Skeletal muscle satellite cell (primary cell): ENCODE data around the gene PTPN13.

ENCODE experiments used
- H3K27me3 ChIP-seq: 2 replicates; pipeline ENCODE4 v1.7.0; 2013; ENCODE audit warnings: low read length; ENCODE audit not compliant: control insufficient read depth, insufficient read depth
- H3K36me3 ChIP-seq: 2 replicates; pipeline ENCODE4 v1.7.0; 2013; ENCODE audit warnings: mild to moderate bottlenecking, control low read depth, low read length; ENCODE audit not compliant: insufficient read depth
- H3K4me1 ChIP-seq: 2 replicates; pipeline ENCODE4 v1.7.0; 2013; ENCODE audit warnings: low read length; ENCODE audit not compliant: control insufficient read depth, insufficient read depth
- H3K4me2 ChIP-seq: 2 replicates; pipeline ENCODE4 v1.7.0; 2013; ENCODE audit warnings: mild to moderate bottlenecking, low read length
- H3K4me3 ChIP-seq: 2 replicates; pipeline ENCODE4 v1.7.0; 2013; ENCODE audit warnings: low read length
- H3K9ac ChIP-seq: 2 replicates; pipeline ENCODE4 v1.7.0; 2013; ENCODE audit warnings: mild to moderate bottlenecking, low read depth, low read length, moderate library complexity
- H3K9me3 ChIP-seq: replicated peaks from 2 replicates; pipeline ENCODE4 v1.7.0; 2013; ENCODE audit warnings: mild to moderate bottlenecking, control low read depth, low read length

PTPN13 gene

DNA sequence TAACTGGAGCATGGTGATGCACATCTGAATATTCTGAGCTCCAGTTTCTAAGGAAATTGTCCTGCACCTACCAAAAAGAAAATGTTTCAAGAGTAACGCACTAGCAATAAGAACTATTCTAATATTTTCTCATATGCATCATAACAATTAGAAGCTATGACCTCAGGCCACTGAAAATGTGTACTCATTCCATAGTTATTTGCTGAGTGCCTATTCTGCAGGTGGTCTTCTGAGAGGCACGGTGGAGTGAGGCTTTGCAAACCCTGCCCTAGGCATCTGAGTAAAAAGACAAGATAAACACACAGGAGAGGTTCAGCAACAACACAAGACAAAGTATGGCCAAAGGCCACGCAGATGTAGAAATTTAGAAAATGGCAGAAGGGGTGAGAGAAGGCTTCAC lies 231.4 kb downstream of the PTPN13 start:
- no peaks in the 10 kb centered on the region for H3K9me3 ChIP-seq
- no peak overlapping the region for H3K4me3 ChIP-seq
- H3K9ac ChIP-seq: no peak overlapping the region
- H3K27me3 ChIP-seq: no peaks in the 10 kb centered on the region
- no peak overlapping the region for H3K4me2 ChIP-seq
- no peaks in the 10 kb centered on the region for H3K36me3 ChIP-seq
- H3K4me1 ChIP-seq: peaks cover 1% of the 10 kb centered on the region

DNA sequence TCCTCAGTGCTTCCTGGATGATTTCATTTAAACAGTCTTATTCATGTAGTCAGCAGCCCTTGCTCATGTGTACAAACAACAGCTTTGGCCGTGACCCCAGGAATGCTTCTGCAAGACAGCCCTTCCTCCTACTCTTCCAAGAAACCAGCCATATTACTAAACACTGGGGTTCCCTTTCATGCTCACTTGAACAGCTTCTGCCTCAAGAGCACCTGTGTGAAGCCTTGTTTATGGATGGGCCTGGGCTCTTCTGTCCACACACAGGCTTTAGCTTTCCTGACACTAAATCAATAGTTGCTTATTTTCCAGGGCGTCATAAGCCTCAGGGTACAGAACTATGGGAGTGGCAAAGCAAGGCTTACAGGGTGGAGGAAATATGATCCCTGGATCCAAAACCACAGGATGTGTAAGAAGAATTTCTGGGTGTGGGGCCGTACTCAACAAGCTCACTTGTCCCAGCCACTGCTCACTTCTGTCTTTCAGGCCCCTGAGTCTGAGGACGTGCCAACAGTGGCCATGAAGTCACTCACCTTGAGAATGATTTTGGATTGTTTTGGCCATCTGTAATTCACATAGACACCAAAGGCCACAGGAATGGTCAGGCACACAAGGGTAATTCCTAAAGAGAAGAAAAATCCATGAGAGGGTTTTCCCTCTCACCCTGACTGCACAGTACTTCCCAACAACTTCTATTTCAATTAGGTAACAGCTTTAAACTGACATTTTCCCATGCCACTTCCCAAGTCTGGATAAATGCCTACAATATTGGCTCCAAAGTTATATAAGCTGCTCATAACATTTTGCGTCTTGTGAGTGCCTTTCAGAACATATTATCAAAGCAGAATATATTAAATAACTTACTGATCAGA lies 237.4 kb downstream of the PTPN13 start:
- Histone ChIP-seq H3K4me2 (peak overlapping the region; percentile 71), H3K27me3 (no peaks in the 10 kb centered on the region), H3K4me1 (peaks cover 17% of the 10 kb centered on the region), H3K9me3 (no peaks in the 10 kb centered on the region), H3K9ac (no peak overlapping the region), H3K36me3 (no peaks in the 10 kb centered on the region), H3K4me3 (peak overlapping the region; percentile 49)

DNA sequence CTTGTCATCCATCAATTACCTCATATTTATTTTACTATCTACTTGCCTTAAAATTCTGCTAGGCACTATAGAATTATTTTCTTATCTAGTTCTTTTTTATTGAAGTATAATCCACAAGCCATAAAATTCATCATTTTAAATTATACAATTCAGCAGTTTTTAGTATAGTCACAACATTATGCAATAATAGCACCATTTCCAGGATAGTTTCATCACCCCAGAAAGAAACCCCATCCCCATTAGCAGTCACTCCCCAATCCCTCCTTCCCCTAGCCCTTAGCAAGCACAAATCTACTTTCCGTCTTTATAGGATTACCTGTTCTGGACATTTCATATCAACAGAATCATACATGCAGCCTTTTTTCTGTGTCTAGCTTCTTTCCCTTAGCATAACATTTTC lies 239.5 kb downstream of the PTPN13 start:
- H3K4me3 ChIP-seq: no peak overlapping the region
- H3K4me2 ChIP-seq: no peak overlapping the region
- peaks cover 17% of the 10 kb centered on the region for H3K4me1 ChIP-seq
- H3K9me3 ChIP-seq: no peaks in the 10 kb centered on the region
- no peaks in the 10 kb centered on the region for H3K27me3 ChIP-seq
- no peak overlapping the region for H3K9ac ChIP-seq
- H3K36me3 ChIP-seq: no peaks in the 10 kb centered on the region

DNA sequence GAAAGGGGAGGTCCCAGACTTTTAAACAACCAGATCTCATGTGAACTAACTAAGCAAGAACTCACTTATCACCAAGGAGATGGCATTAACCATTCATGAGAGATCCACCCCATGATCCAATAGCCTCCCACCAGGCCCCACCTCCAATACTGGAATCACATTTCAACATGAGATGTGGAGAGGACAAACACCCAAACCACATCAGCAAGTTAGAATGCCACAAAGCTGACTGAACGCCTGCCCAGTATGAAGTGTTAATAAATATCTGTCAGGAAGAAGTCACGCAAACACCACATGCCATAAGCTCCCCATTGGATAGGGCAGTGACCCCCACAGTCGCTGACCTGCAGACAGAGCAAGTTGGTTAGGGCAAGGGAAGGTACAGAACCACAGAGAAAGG lies 240.8 kb downstream of the PTPN13 start:
- no peaks in the 10 kb centered on the region for H3K27me3 ChIP-seq
- H3K9me3 ChIP-seq: no peaks in the 10 kb centered on the region
- no peaks in the 10 kb centered on the region for H3K36me3 ChIP-seq
- peaks cover 17% of the 10 kb centered on the region for H3K4me1 ChIP-seq
- no peak overlapping the region for H3K4me2 ChIP-seq
- no peak overlapping the region for H3K9ac ChIP-seq
- H3K4me3 ChIP-seq: no peak overlapping the region

DNA sequence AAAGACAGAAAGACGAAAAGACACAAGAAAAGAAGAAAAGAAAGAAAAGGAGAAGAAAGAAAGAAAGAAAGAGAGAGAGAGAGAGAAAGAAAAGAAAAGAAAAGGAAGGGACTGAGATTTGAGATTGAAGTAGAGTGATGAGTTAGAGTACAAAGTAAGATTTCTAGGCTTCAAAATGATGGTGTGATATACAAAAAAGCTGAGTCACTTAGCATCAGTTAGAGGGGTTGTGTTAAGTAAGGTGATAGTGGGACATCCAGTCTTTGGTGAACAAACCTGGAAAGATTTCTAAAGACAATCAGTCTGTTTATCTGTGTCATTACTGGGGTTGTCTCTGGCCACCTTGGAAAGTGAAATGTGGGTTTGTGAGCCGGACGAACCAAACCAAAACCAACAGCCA lies 241.6 kb downstream of the PTPN13 start:
- H3K4me1 ChIP-seq: peaks cover 14% of the 10 kb centered on the region

DNA sequence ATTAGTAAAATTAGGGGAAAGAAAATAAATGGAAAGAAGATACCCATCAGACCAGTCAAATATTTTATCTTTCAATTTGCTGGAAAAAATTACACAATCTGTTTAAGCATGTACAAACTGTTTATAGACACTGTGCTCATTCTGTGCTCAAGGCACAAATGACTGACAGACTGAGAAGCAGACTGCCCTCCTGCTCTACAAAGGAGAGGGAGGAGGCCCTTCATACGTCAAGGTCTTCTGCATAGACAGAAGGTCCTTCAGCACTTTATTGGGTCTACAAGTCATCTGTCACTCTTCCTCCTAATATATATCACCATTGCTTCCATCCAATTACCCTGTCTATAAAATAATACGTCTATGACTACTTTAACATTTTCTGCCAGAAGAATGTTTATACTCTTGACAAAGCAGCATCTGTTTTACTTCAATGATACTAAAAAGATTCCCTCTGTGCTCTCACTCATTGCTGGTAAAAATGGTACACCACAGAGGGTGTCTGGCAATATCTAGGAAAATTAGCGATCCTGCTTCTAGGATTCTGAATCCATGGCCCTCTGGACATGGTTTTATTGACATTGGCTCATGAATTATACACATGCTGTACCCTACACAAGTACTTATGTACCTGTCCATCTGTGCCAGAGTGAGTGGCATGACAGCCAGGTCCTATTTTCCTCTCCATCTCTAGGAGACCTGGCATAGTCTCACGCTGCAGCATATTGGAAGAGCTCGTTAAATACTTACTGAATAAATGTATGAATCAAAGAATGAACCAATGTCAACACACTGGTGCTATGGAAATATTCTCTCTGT lies 243.8 kb downstream of the PTPN13 start:
- H3K36me3 ChIP-seq: no peaks in the 10 kb centered on the region
- no peak overlapping the region for H3K4me2 ChIP-seq
- H3K4me1 ChIP-seq: no peaks in the 10 kb centered on the region
- no peak overlapping the region for H3K9ac ChIP-seq
- H3K4me3 ChIP-seq: no peak overlapping the region
- H3K27me3 ChIP-seq: no peaks in the 10 kb centered on the region
- no peaks in the 10 kb centered on the region for H3K9me3 ChIP-seq

More for the DNA sequence above, 241.6 kb downstream of the PTPN13 start:
- Histone ChIP-seq H3K9me3 (no peaks in the 10 kb centered on the region), H3K36me3 (no peaks in the 10 kb centered on the region), H3K4me2 (no peak overlapping the region), H3K27me3 (no peaks in the 10 kb centered on the region), H3K4me3 (no peak overlapping the region), H3K9ac (no peak overlapping the region)

DNA sequence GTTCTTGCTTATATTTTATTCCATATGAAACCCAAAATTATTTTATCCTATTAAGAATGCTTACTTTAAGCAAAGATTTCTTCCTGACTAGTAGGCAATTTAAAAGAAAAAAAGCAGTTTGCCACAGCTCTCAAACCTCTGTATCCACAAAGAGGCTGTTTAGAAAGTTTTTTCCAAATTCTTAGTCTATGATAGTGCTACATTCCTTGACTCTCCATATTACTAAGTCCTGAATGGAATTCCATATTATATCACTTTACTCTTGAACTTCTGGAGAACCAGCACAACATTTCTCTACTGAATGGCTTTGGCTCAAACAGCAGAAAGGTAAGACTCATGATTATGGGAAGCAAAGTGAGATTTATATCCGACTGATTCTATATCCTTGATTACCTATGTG lies 246.7 kb downstream of the PTPN13 start:
- no peak overlapping the region for H3K9ac ChIP-seq
- no peak overlapping the region for H3K4me2 ChIP-seq
- no peaks in the 10 kb centered on the region for H3K4me1 ChIP-seq
- no peaks in the 10 kb centered on the region for H3K9me3 ChIP-seq
- H3K27me3 ChIP-seq: no peaks in the 10 kb centered on the region
- H3K36me3 ChIP-seq: no peaks in the 10 kb centered on the region
- H3K4me3 ChIP-seq: no peak overlapping the region

DNA sequence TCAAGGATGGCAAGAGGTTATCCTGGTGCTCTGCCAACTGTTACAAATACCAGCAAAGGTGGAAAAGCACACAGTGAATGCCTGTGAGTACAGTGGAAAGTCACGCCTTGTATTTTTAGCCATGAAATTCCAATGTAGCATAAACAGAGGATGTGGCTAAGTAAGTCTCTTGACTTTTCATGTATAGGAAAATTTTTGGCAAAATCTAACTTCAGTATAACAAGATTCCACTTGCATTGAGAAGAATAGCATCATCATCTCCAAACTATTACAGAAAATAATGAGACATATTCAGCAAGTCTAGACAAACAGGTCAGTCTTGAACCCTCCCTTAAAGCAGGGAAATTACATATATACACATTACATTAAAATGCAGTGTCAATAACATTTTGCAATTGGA lies 247.2 kb downstream of the PTPN13 start:
- H3K27me3 ChIP-seq: no peaks in the 10 kb centered on the region
- no peaks in the 10 kb centered on the region for H3K36me3 ChIP-seq
- no peak overlapping the region for H3K4me2 ChIP-seq
- H3K4me3 ChIP-seq: no peak overlapping the region
- H3K4me1 ChIP-seq: no peaks in the 10 kb centered on the region
- H3K9me3 ChIP-seq: no peaks in the 10 kb centered on the region
- H3K9ac ChIP-seq: no peak overlapping the region

DNA sequence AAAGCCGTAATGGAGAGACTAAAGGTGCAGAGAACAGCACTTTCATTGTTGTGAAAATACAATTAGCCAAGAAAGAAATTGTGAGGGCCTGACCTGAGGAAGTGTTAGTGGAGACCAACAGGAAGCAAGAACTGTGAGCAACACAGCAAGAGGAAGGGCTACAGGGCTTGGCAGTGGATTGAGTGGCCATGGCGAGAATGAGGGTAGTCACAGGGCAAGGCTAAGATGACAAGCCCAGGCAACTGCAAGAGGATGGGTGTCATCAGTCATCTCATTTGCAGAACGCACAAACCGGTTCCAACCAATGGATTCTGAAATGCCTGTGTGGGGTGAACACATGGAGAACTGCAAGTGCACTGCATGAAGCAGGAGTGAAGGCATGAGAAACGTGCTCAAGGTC lies 251.5 kb downstream of the PTPN13 start:
- Histone ChIP-seq H3K4me3 (no peak overlapping the region), H3K4me1 (no peaks in the 10 kb centered on the region)

DNA sequence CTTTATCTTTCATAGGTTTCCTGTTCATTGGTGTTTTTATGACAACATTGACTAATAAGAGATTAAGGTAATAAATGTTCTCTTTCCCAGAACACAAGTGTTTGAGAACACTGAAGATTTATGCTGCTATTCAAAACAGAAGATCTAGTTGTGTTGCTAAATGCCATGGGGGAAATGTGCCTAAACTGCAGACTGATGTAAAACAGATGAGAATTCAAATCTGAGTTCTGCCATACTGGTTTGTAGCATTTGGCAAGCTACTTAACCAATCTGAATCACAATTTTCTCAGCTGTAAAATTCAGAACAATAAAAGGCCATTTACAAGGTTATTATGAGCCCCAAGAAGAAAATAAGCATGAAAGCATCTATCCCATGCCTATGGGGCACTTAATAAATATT lies 252.8 kb downstream of the PTPN13 start:
- Histone ChIP-seq H3K9ac (no peak overlapping the region), H3K36me3 (no peaks in the 10 kb centered on the region), H3K4me2 (no peak overlapping the region), H3K27me3 (peaks cover 3% of the 10 kb centered on the region), H3K9me3 (no peaks in the 10 kb centered on the region), H3K4me3 (no peak overlapping the region), H3K4me1 (no peaks in the 10 kb centered on the region)

More for the DNA sequence above, 251.5 kb downstream of the PTPN13 start:
- no peak overlapping the region for H3K9ac ChIP-seq
- H3K36me3 ChIP-seq: no peaks in the 10 kb centered on the region
- H3K9me3 ChIP-seq: no peaks in the 10 kb centered on the region
- peaks cover 3% of the 10 kb centered on the region for H3K27me3 ChIP-seq
- no peak overlapping the region for H3K4me2 ChIP-seq

DNA sequence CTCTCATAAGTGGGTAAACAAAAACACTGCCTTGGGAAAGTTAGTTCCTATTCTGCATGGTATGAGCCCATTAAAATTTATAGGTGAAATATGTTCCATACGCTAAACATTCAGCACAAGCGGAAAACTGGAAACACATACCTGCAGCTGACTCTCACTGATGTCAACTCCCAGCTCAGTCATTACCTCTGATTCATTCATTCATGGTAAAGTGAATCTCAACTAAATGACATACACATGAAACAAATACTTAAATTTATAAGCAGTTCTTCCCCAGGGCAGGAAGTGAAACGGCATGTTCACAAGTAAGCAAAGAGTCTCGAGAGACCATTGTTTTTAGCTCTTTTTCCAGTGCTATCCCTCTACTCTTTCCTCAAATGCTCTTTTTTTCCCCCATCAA lies 253.5 kb downstream of the PTPN13 start:
- Histone ChIP-seq H3K9ac (no peak overlapping the region), H3K4me3 (no peak overlapping the region)

More for the DNA sequence above, 253.5 kb downstream of the PTPN13 start:
- peaks cover 3% of the 10 kb centered on the region for H3K27me3 ChIP-seq
- H3K4me1 ChIP-seq: no peaks in the 10 kb centered on the region
- H3K4me2 ChIP-seq: no peak overlapping the region
- H3K36me3 ChIP-seq: no peaks in the 10 kb centered on the region
- no peaks in the 10 kb centered on the region for H3K9me3 ChIP-seq
